Fibroblast of lung (primary cell): ENCODE results near the gene TMA7B.

Experiments used
- CTCF ChIP-seq, 2 donors: IDR thresholded peaks in 1 of 2; conservative IDR thresholded peaks in 1 of 2; 1 replicate in 1 of 2; 2 replicates in 1 of 2; pipeline ENCODE4 v1.5.1; 2011 to 2012; ENCODE audit warnings: low read length in 2 of 2, control low read depth in 1 of 2, inconsistent platforms in 1 of 2, low read depth in 1 of 2, mild to moderate bottlenecking in 1 of 2
- EZH2 ChIP-seq: IDR thresholded peaks from 2 replicates; pipeline ENCODE4 v1.5.1; 2012; ENCODE audit warnings: low read length, control low read depth, mild to moderate bottlenecking; ENCODE audit errors: missing control alignments

GRCh38 chr22:39988386-39989114 lies 28.4 kb downstream of the TMA7B start:
- TF ChIP-seq EZH2: no peak
- TF ChIP-seq CTCF (conservative IDR thresholded peaks at IDR 0.05 in 1 of 2, IDR thresholded peaks at IDR 0.05 in 1 of 2; ENCODE audit: low read depth in 1 of 2, low read length in 2 of 2): no peak
